NB4 (cell line): ENCODE results near the gene TTPAL.
"Not testable (repeated sequence)": the region's sequence is repeated elsewhere in the genome, so short reads cannot be mapped to it uniquely, and the experiment has no call there.

Source experiments
- MYC ChIP-seq: IDR thresholded peaks from 2 replicates; pipeline ENCODE4 v1.6.1; 2011; ENCODE audit warnings: low read depth, low read length
- POLR2A ChIP-seq: IDR thresholded peaks from 2 replicates; pipeline ENCODE4 v1.6.1; 2011; ENCODE audit warnings: mild to moderate bottlenecking; ENCODE audit not compliant: insufficient read length; ENCODE audit errors: extremely low read depth
- TF ChIP-seq, protein P1 (sequence below): IDR thresholded peaks from one replicate; pipeline ENCODE4 v1.5.1; 2012; ENCODE audit warnings: low read depth, low read length
- TF ChIP-seq, protein P2 (sequence below): IDR thresholded peaks from 2 replicates; pipeline ENCODE4 v1.6.1; 2011; ENCODE audit warnings: low read depth, low read length

DNA sequence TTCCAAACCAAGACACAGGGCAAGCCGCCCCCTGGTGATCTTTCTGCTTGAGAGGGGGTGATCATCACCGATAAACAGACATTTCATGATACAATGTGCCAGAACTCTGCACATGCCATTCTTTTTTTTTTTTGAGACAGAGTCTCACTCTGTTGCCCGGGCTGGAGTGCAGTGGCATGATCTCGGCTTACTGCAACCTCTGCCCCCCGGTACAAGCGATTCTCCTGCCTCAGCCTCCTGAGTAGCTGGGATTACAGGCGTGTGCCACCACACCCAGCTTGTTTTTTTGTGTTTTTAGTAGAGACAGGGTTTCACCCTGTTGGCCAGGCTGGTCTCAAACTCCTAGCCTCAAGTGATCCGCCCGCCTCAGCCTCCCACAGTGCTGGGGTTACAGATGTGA lies 3.4 kb upstream of the TTPAL start:
- TF ChIP-seq, protein P1, sequence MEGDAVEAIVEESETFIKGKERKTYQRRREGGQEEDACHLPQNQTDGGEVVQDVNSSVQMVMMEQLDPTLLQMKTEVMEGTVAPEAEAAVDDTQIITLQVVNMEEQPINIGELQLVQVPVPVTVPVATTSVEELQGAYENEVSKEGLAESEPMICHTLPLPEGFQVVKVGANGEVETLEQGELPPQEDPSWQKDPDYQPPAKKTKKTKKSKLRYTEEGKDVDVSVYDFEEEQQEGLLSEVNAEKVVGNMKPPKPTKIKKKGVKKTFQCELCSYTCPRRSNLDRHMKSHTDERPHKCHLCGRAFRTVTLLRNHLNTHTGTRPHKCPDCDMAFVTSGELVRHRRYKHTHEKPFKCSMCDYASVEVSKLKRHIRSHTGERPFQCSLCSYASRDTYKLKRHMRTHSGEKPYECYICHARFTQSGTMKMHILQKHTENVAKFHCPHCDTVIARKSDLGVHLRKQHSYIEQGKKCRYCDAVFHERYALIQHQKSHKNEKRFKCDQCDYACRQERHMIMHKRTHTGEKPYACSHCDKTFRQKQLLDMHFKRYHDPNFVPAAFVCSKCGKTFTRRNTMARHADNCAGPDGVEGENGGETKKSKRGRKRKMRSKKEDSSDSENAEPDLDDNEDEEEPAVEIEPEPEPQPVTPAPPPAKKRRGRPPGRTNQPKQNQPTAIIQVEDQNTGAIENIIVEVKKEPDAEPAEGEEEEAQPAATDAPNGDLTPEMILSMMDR, result not testable (repeated sequence)
- TF ChIP-seq POLR2A, MYC: not testable (repeated sequence)
- TF ChIP-seq, protein P2, sequence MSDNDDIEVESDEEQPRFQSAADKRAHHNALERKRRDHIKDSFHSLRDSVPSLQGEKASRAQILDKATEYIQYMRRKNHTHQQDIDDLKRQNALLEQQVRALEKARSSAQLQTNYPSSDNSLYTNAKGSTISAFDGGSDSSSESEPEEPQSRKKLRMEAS, result not testable (repeated sequence)
